GM19395 (cell line): ENCODE results near the gene SSR1.

Experiments used
- ATAC-seq: cut with Tn5 transposase; IDR thresholded peaks from one replicate; pipeline ENCODE4 v1.9.1; 2021; ENCODE audit warnings: mild to moderate bottlenecking, moderate library complexity; ENCODE audit not compliant: unreplicated experiment

The SSR1 gene

GRCh38 chr6:7241709-7242645, 71.0 kb downstream of the SSR1 start:
- ATAC-seq, result no peak

DNA sequence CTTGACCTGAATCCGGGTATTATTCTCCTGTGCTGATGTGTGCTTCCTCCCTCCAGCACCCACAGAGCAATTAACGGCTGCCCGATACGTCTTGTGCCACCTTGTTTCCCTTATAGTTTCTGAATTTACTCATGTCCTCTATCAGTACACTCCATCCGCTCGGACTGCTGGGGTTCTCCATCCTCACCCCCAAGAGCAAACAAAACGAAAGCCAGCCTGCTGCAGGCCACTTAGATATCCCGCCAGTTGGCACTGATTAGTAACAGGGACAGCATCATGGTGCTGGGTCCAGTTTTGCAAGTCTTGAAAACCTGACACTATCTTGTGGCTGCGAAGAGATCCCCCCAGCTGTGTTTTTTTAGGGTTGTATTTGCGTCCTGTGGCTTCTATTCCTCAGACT, 71.8 kb downstream of the SSR1 start:
- no peak for ATAC-seq

DNA sequence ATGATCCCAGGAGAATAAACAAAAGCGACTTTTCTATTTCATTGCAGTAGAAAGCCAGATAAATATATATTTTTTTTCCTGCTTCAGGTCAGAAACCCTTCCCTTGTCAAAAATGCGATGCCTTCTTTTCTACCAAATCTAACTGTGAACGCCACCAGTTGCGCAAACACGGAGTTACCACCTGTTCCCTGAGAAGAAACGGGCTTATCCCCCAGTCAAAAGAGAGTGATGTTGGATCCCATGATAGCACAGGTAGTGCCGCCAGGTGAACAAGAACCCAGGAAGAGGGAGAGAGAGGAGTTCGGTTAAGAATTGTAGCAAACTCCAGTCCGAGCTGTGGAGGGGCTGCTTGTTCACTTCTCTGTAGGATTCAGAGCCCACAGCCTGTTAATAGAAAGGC, 72.6 kb downstream of the SSR1 start:
- ATAC-seq, result no peak

- ATAC-seq, result no peak
These were observed 73.4 kb downstream of the SSR1 start for GRCh38 chr6:7239590-7239948.

DNA sequence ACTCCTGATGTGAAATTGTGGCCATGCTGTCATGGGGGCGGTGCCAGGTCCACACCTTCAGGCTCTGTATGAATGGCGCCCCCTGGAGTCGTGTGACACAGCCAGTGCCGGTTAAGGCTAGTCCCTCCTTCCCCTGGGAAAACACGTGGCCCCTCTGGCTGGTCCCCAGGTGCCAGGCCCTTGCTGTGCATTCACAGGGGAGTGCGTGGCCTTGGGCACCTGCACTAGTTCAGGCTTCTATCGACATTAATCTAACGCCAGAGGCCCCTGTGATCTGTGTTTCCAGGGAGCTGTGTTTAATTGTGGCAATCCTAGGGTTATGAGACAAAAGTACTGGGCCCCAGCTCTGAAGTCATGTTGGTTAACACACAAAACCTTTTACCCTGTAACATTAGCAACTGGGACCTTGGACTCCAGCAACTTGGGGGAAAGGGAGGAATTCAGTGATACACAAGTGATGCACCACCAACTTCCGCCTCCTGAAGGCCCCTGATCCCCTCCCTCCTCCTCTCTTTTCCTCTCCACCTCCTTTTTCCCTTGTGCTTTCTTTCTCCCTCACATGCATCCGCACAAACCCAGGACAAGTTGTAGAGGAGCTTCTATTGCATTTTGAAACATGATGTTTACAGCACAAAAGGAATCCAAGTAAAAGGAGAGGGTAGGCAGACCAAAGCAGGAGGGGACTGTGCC, 74.0 kb downstream of the SSR1 start:
- ATAC-seq, result no peak

- ATAC-seq, result no peak
These were observed 74.5 kb downstream of the SSR1 start for GRCh38 chr6:7238526-7238899.

DNA sequence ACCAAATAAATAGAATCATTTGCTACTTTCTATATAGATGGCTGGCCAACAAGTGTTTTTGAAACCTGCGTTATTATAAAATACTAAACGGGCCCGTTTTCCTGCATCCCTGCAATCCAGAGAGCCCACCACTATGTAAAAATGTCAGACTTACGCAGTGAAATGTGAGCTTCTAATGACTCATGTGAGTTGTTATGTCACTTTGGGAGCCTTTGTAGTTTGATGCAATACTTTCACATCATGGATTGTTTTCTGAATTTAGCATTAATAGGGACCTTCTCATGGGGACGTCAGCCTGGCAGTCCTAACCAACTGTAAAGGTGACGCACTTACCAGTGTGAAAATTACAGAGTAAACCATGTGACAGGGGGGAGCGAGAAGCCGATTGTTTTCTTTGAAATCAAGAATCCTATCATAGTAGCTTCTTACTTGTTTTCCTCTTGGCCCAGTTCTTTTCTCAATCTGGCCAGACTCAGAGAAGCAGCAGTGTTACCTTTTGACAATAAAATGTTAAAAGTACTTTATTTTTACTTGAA, 75.3 kb downstream of the SSR1 start:
- no peak for ATAC-seq

GRCh38 chr6:7236306-7237209, 76.4 kb downstream of the SSR1 start:
- ATAC-seq, result peak; percentile 61

DNA sequence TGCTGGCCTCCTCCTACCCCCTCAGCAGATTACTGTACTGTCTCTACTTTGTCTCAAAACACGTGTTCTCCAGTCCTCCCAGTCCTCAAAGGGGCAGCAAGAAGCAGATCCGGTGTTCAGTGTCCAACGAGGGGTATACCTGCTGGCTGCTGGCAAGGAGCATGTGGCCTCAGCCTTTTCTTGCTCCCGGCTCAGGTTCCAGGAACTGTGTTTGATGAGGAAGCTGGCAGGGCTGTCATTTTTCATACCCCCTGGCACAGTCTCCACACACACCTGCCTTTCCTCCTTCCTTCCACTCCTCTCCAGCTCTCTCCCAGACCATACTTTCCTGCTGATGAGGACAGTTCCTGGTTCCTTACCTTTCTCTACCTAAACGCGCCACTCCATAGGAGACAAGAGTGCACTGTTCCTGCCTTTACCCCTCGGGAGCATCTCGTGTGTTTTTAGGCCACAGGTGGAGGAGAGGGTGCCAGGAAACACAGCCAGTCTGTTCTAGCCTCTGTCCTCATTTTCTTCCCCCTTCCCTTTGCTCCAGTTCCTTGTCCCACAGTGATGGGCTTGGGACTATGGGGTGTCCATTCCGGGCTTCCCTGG, 77.2 kb downstream of the SSR1 start:
- ATAC-seq, result no peak

DNA sequence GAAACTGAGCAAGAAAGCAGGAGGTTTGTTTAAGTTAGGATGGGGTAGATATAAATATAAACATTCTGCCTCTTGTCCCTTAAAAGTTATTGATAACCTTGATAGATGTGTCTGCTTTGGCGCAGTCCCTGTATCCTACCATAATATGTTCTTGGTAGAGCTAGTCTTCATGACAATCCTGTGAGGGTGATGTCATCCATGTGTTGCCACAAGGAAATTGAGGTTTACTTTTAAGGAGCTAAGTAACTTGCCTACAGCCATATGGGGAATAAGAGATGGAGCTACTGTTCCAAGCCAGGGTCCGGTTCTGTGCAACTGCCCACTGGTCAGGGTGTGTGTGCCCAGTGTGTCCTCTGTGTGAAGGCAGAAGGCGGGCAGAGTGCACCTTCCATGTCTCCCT, 78.5 kb downstream of the SSR1 start:
- no peak for ATAC-seq

DNA sequence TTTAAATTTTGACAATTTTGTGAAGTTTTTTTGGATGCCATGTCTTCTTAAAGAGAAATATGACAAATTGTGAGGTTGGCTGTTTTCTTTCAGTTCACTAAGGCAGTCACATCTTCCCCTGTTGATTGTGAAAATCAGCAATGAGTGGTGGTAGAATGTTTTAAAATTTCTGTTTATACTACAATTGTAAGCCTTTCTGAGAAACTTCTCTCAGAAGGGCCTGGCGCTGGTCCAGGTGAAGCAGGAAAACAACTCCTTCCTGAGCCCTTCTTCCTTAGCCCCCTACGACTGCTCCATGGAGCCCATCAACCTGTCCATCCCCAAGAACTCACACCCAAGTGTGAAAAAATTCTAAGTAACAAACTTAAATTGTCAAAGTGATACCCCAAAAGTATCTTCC, 80.6 kb downstream of the SSR1 start:
- no peak for ATAC-seq

DNA sequence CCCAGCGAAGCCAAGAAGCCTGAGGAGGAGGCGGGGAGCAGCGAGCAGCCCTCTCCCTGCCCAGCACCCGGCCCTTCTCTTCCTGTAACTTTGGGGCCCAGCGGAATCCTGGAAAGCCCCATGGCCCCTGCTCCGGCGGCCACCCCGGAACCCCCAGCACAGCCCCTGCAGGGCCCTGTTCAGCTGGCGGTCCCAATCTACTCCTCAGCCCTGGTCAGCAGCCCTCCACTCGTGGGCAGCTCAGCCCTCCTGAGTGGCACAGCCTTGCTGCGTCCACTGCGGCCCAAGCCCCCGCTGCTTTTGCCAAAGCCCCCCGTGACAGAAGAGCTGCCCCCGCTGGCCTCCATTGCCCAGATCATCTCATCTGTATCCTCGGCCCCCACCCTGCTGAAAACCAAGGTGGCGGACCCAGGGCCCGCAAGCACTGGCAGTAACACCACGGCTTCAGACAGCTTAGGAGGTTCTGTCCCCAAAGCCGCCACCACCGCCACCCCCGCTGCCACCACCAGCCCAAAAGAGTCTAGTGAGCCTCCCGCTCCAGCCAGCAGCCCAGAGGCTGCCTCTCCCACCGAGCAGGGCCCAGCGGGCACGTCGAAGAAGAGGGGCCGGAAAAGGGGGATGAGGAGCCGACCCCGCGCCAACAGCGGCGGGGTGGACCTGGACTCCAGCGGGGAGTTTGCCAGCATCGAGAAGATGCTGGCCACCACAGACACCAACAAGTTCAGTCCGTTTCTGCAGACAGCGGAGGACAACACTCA, 81.9 kb downstream of the SSR1 start:
- no peak for ATAC-seq

DNA sequence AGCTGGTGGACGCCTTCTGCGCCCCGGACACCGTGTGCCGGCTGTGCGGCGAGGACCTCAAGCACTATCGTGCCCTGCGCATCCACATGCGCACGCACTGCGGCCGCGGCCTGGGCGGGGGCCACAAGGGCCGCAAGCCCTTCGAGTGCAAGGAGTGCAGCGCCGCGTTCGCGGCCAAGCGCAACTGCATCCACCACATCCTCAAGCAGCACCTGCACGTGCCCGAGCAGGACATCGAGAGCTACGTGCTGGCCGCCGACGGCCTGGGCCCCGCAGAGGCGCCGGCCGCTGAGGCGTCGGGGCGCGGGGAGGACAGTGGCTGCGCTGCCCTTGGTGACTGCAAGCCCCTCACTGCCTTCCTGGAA, 82.7 kb downstream of the SSR1 start:
- no peak for ATAC-seq

DNA sequence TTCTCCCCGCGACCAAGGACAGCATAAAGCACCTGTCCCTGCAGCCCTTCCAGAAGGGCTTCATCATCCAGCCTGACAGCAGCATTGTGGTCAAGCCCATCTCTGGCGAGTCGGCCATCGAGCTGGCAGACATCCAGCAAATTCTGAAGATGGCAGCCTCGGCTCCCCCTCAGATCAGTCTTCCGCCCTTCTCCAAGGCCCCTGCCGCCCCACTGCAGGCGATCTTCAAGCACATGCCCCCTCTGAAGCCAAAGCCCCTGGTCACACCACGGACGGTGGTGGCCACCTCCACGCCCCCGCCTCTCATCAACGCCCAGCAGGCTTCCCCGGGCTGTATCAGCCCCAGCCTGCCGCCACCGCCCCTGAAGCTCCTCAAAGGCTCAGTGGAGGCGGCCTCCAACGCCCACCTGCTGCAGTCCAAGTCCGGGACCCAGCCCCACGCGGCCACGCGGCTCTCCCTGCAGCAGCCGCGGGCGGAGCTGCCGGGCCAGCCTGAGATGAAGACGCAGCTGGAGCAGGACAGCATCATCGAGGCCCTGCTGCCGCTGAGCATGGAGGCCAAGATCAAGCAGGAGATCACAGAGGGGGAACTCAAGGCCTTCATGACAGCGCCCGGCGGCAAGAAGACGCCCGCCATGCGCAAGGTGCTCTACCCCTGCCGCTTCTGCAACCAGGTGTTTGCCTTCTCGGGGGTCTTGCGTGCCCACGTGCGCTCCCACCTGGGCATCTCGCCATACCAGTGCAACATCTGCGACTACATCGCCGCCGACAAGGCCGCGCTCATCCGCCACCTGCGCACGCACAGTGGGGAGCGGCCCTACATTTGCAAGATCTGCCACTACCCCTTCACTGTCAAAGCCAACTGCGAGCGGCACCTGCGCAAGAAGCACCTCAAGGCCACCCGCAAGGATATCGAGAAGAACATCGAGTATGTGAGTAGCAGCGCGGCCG, 83.3 kb downstream of the SSR1 start:
- ATAC-seq, result no peak

GRCh38 chr6:7228662-7229375, 84.2 kb downstream of the SSR1 start:
- ATAC-seq, result no peak

DNA sequence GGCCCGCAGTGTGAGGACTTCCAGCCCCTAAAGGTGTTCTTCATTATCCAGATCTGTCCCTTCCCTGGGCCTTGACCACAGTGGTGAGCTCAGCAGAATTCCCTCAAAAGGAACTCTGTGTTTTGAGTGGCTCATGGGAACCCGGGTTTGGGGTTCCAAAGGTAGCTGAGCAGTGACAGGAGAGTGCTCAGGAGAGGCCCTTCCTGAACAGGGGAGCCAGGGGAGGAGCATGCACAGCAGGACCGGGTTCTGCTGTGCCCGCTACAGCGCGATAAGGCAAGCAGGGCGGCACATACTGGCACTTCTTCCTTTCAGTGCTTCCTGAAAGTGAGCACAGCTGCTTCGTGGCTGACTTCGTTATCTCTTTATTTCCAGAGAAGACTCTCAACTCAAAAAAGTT, 88.3 kb downstream of the SSR1 start:
- no peak for ATAC-seq

DNA sequence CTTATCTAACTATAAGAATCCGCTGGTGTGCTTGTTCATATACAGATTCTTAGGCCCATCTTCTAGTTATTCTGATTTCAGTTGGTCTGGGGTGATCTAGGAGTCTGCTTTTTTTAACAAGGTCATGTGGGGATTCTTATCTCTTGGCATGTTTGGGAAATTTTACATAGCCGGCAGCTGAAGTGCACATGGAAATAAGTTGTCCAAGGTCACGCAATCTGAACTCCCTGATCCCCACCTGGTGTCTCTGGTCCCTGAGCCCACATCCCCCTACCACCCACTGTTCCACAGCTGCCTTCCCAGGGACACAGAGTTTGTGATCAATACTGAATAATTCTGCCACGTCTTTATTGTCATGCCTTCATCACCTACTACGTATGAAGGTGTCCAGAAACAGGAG, 90.8 kb downstream of the SSR1 start:
- ATAC-seq, result no peak

DNA sequence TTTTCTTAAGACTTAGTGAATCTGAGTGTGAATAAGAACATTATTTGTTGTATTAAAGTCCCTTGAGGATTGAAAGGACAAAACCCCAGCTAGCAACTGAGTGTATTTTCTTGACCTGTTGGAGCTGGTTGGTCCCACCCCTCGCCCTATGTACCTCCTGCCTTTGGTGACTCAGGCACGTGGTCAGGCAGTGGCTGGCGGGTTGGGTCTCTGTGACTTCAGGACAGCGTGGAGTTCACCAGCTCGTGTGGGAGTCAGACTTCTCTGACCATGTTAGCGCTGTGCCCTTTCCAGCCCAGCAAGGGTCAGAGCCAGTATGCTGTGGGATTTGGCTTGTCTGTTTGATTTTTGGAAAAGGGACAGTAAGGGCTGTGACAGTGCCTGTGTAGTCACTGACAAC, 93.7 kb downstream of the SSR1 start:
- no peak for ATAC-seq
